ENCODE data around the gene CATSPER3.
"Not testable (repeated sequence)": the region's sequence is repeated elsewhere in the genome, so short reads cannot be mapped to it uniquely, and the experiment has no call there.

CATSPER3 gene

GRCh38 chr5:134975843-134976242 is 8.1 kb downstream of the CATSPER3 start:
- DNase-seq: no peak

GRCh38 chr5:134976841-134977240 is 9.1 kb downstream of the CATSPER3 start:
- no peak for DNase-seq

- DNase-seq: no peak
Measured at GRCh38 chr5:134979416-134979815, 11.7 kb downstream of the CATSPER3 start.

GRCh38 chr5:134982230-134982629 is 14.5 kb downstream of the CATSPER3 start:
- DNase-seq: no peak

GRCh38 chr5:134989266-134989830 is 21.6 kb downstream of the CATSPER3 start:
- DNase-seq: no peak

- DNase-seq: not testable (repeated sequence)
Measured at GRCh38 chr5:134990183-134990582, 22.5 kb downstream of the CATSPER3 start.

- DNase-seq: no peak
Measured at GRCh38 chr5:134992148-134992547, 24.4 kb downstream of the CATSPER3 start.

GRCh38 chr5:134993161-134993560 is 25.5 kb downstream of the CATSPER3 start:
- DNase-seq: no peak

GRCh38 chr5:134994560-134995156 is 27.0 kb downstream of the CATSPER3 start:
- no peak for DNase-seq

- no peak for DNase-seq
Measured at GRCh38 chr5:134995850-134996402, 28.2 kb downstream of the CATSPER3 start.

GRCh38 chr5:134997015-134997414 is 29.3 kb downstream of the CATSPER3 start:
- DNase-seq: no peak

- DNase-seq: not testable (repeated sequence)
Measured at GRCh38 chr5:134998068-134998467, 30.4 kb downstream of the CATSPER3 start.

- no peak for DNase-seq
Measured at GRCh38 chr5:135004376-135004775, 36.7 kb downstream of the CATSPER3 start.

GRCh38 chr5:135005076-135005475 is 37.4 kb downstream of the CATSPER3 start:
- no peak for DNase-seq

GRCh38 chr5:135007305-135007704 is 39.6 kb downstream of the CATSPER3 start:
- no peak for DNase-seq

- no peak for DNase-seq
Measured at GRCh38 chr5:135007749-135008363, 40.1 kb downstream of the CATSPER3 start.

GRCh38 chr5:135008556-135008955 is 40.8 kb downstream of the CATSPER3 start:
- no peak for DNase-seq

- no peak for DNase-seq
Measured at GRCh38 chr5:135008981-135009735, 41.5 kb downstream of the CATSPER3 start.

GRCh38 chr5:135009736-135010501 is 42.2 kb downstream of the CATSPER3 start:
- DNase-seq: no peak

GRCh38 chr5:135010502-135011354 is 43.0 kb downstream of the CATSPER3 start:
- no peak for DNase-seq

GRCh38 chr5:135011355-135012032 is 43.8 kb downstream of the CATSPER3 start:
- no peak for DNase-seq

Data from activated T-cell treated with anti-CD3 and anti-CD28 coated beads for 4 hours (primary cell).